Measurements from ENCODE around the gene GYPC.

GYPC gene

GRCh38 chr2:126732682-126733245 lies 76.8 kb downstream of the GYPC start:
- DNase-seq (ENCODE audit: low spot score): no peak

DNA sequence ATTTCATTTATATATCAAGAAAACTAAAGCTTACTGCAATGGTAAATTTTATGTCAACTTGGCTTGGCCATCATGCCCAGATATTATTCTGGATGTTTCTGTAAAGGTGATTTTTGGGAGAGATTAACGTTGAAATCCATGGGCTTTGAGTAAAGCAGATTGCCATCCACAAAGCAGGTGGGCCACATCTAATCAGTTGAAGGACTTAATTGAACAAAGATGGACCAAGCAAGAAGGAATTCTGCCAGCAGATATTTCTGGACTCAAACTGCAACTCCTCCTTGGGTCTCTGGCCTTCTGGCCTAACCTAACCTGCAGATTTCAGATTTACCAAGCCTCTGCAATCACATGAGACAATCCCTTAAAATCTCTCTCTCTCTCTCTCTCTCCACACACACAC lies 77.8 kb downstream of the GYPC start:
- DNase-seq (ENCODE audit: low spot score): no peak

GRCh38 chr2:126736133-126736874 lies 80.3 kb downstream of the GYPC start:
- no peak for DNase-seq (ENCODE audit: low spot score)

DNA sequence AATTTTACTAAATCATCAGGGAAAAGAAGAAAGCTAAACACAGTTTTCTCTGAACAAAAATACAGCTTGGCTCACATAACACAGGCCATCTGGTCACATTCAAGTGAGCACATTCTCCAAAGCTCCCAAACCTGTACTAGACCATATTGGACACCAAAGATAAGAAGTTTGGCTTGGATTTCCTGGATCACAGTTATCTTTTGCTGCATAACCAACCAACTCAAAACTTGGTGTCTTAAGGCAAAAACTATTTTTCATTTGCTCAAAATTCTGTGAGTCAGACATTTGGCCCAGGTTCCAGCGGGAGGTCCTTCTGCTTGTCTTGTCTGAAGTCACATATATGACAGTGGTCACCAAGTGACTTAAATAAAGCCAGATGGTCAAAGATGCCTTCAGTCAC lies 83.2 kb downstream of the GYPC start:
- DNase-seq (ENCODE audit: low spot score): no peak

DNA sequence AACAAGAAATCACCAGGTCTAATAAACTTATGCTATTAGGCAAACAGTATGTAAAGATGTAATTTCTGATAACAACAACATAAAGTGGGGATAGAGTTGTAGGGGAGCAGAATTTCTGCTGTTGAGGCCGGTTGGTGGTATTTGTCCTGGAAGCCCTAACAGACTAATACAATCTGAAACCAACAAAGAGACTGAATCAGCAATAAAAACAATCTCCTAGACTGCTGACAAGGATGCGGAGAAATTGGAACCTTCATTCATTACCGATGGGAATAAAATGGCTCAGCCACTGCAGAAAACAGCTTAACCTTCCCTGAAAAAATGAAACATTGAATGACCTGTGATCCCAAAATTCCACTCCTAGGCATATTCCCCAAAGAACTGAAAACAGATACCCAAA lies 88.7 kb downstream of the GYPC start:
- no peak for DNase-seq (ENCODE audit: low spot score)

Data from CD4-positive, alpha-beta T cell treated with Interleukin-6 at 100 ng/mL for 8 hours (primary cell).